Measurements from ENCODE around the gene PTGDS.

Gene PTGDS

GRCh38 chr9:136944519-136945332 lies 32.6 kb upstream of the PTGDS start, which contains the start of the genes C8G and FBXW5:
TSS of gene C8G (plus strand) at chr9:136945243. CDS start at chr9:136945321, 78 bp downstream.
TSS of gene FBXW5 (minus strand) at chr9:136944738. CDS start at chr9:136944083, 655 bp downstream.
- WGBS (ENCODE audit: extremely low coverage, insufficient coverage, insufficient read length), result no CpG with 5 or more reads among the region's 74 CpGs
- Histone ChIP-seq H3K36me3 (ENCODE audit: control insufficient read depth in 1 of 2, insufficient read depth in 2 of 2, low read length in 2 of 2) (peaks cover 37% of the 10 kb centered on the region in 2 experiments), H4K8ac (ENCODE audit: low read depth, low read length) (peak within 1 kb of the TSS; percentile 89), H4K12ac (ENCODE audit: low read depth, low read length) (peak within 1 kb of the TSS; percentile 88), H3K23ac (ENCODE audit: low read length) (no peak within 1 kb of the TSS), H2AFZ (ENCODE audit: insufficient read depth, low read length, poor library complexity) (peak within 1 kb of the TSS; percentile 79), H3K4ac (ENCODE audit: low read depth, low read length) (peak within 1 kb of the TSS; percentile 87), H3K9ac (ENCODE audit: low read length) (peak within 1 kb of the TSS; percentile 96), H2BK12ac (ENCODE audit: low read length) (peak within 1 kb of the TSS; percentile 34), H3K14ac (ENCODE audit: low read length) (peak within 1 kb of the TSS; percentile 96), H2BK120ac (ENCODE audit: insufficient read depth, low read length, poor library complexity) (peak within 1 kb of the TSS; percentile 62), H3K4me2 (ENCODE audit: low read length) (peak within 1 kb of the TSS; percentile 77), H3K4me1 (ENCODE audit: control insufficient read depth in 1 of 2, insufficient read depth in 2 of 2, low read length in 2 of 2) (peaks cover 10 to 17% of the 10 kb centered on the region in 2 experiments), H3K27ac (ENCODE audit: low read depth, low read length) (peak within 1 kb of the TSS; percentile 80), H2BK5ac (ENCODE audit: low read depth, low read length, poor library complexity) (peak within 1 kb of the TSS; percentile 90), H3K4me3 (ENCODE audit: low read depth, low read length) (peak within 1 kb of the TSS; percentile 98), H3K18ac (ENCODE audit: low read length) (peak within 1 kb of the TSS; percentile 87), H4K91ac (ENCODE audit: low read depth, low read length) (peak within 1 kb of the TSS; percentile 98), H3K27me3 (ENCODE audit: insufficient read depth, low read length) (no peaks in the 10 kb centered on the region), H2AK5ac (ENCODE audit: low read length) (peak within 1 kb of the TSS; percentile 78), H3K79me2 (ENCODE audit: control insufficient read depth, insufficient read depth, low read length, poor library complexity) (peaks cover 13% of the 10 kb centered on the region), H3K9me3 (ENCODE audit: insufficient read depth, low read depth, low read length) (peaks cover 4% of the 10 kb centered on the region), H3K79me1 (ENCODE audit: low read length) (peaks cover 14% of the 10 kb centered on the region)
- DNase-seq, result peak; percentile 92 to 99

DNA sequence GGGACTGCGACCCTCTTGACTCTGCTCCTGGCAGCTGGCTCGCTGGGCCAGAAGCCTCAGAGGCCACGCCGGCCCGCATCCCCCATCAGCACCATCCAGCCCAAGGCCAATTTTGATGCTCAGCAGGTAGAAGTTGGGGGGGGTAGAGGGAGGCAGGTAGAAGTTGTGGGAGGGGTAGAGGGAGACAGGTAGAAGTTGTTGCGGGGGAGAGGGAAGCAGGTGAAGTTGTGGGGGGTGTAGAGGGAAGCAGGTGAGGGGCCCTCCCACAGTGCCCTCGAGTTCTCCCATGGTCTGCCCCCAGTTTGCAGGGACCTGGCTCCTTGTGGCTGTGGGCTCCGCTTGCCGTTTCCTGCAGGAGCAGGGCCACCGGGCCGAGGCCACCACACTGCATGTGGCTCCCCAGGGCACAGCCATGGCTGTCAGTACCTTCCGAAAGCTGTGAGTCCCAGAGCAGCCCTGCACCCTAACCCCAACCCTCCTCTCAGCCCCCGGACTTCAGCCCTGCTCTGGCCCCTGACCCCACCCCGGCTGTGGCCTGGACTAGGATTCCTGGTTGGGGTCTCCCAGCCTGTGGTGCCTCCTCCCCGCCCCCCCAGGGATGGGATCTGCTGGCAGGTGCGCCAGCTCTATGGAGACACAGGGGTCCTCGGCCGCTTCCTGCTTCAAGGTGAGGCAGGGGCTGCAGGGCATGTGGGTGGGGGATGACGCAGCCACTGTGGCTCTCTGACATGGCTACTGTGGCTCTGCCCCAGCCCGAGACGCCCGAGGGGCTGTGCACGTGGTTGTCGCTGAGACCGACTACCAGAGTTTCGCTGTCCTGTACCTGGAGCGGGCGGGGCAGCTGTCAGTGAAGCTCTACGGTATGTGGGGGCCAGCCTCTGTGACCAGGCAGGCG lies 31.7 kb upstream of the PTGDS start:
- H3K18ac ChIP-seq (ENCODE audit: low read length), result no peak overlapping the region
- no peak overlapping the region for H4K12ac ChIP-seq (ENCODE audit: low read depth, low read length)
- H3K27ac ChIP-seq (ENCODE audit: low read depth, low read length), result no peak overlapping the region
- H4K91ac ChIP-seq (ENCODE audit: low read depth, low read length), result peak overlapping the region; percentile 41
- H3K79me1 ChIP-seq (ENCODE audit: low read length), result peaks cover 19% of the 10 kb centered on the region
- H3K9ac ChIP-seq (ENCODE audit: low read length), result no peak overlapping the region
- peak overlapping the region; percentile 78 for H2AK5ac ChIP-seq (ENCODE audit: low read length)
- H2BK5ac ChIP-seq (ENCODE audit: low read depth, low read length, poor library complexity), result no peak overlapping the region
- H2BK120ac ChIP-seq (ENCODE audit: insufficient read depth, low read length, poor library complexity), result no peak overlapping the region
- no peak overlapping the region for H3K4me3 ChIP-seq (ENCODE audit: low read depth, low read length)
- no peak overlapping the region for H3K4ac ChIP-seq (ENCODE audit: low read depth, low read length)
- H3K9me3 ChIP-seq (ENCODE audit: insufficient read depth, low read depth, low read length), result peaks cover 4% of the 10 kb centered on the region
- H3K23ac ChIP-seq (ENCODE audit: low read length), result no peak overlapping the region
- H3K27me3 ChIP-seq (ENCODE audit: insufficient read depth, low read length), result no peaks in the 10 kb centered on the region
- H4K8ac ChIP-seq (ENCODE audit: low read depth, low read length), result no peak overlapping the region
- no peak overlapping the region for H2BK12ac ChIP-seq (ENCODE audit: low read length)
- no peak overlapping the region for H3K4me2 ChIP-seq (ENCODE audit: low read length)
- H2AFZ ChIP-seq (ENCODE audit: insufficient read depth, low read length, poor library complexity), result no peak overlapping the region
- H3K79me2 ChIP-seq (ENCODE audit: control insufficient read depth, insufficient read depth, low read length, poor library complexity), result peaks cover 16% of the 10 kb centered on the region
- 100% methylated on average over 1 of the region's 30 CpGs for WGBS (ENCODE audit: extremely low coverage, insufficient coverage, insufficient read length)
- H3K14ac ChIP-seq (ENCODE audit: low read length), result peak overlapping the region; percentile 41
- peak; percentile 29 to 54 for DNase-seq
- peaks cover 28 to 29% of the 10 kb centered on the region in 2 experiments for H3K36me3 ChIP-seq (ENCODE audit: control insufficient read depth in 1 of 2, insufficient read depth in 2 of 2, low read length in 2 of 2)
- peaks cover 15 to 21% of the 10 kb centered on the region in 2 experiments for H3K4me1 ChIP-seq (ENCODE audit: control insufficient read depth in 1 of 2, insufficient read depth in 2 of 2, low read length in 2 of 2)

- no peak overlapping the region for H2BK120ac ChIP-seq (ENCODE audit: insufficient read depth, low read length, poor library complexity)
- H3K18ac ChIP-seq (ENCODE audit: low read length), result no peak overlapping the region
- peaks cover 3% of the 10 kb centered on the region for H3K9me3 ChIP-seq (ENCODE audit: insufficient read depth, low read depth, low read length)
- H3K27ac ChIP-seq (ENCODE audit: low read depth, low read length), result no peak overlapping the region
- peaks cover 16% of the 10 kb centered on the region for H3K79me2 ChIP-seq (ENCODE audit: control insufficient read depth, insufficient read depth, low read length, poor library complexity)
- no CpG with 5 or more reads among the region's 27 CpGs for WGBS (ENCODE audit: extremely low coverage, insufficient coverage, insufficient read length)
- no peak overlapping the region for H3K4me2 ChIP-seq (ENCODE audit: low read length)
- H4K8ac ChIP-seq (ENCODE audit: low read depth, low read length), result no peak overlapping the region
- no peak overlapping the region for H3K4ac ChIP-seq (ENCODE audit: low read depth, low read length)
- H4K91ac ChIP-seq (ENCODE audit: low read depth, low read length), result peak overlapping the region; percentile 15
- no peak overlapping the region for H2BK5ac ChIP-seq (ENCODE audit: low read depth, low read length, poor library complexity)
- no peaks in the 10 kb centered on the region for H3K27me3 ChIP-seq (ENCODE audit: insufficient read depth, low read length)
- H2AK5ac ChIP-seq (ENCODE audit: low read length), result no peak overlapping the region
- no peak overlapping the region for H3K23ac ChIP-seq (ENCODE audit: low read length)
- H3K4me3 ChIP-seq (ENCODE audit: low read depth, low read length), result no peak overlapping the region
- H3K9ac ChIP-seq (ENCODE audit: low read length), result no peak overlapping the region
- H3K14ac ChIP-seq (ENCODE audit: low read length), result no peak overlapping the region
- peaks cover 19% of the 10 kb centered on the region for H3K79me1 ChIP-seq (ENCODE audit: low read length)
- H3K4me1 ChIP-seq (ENCODE audit: control insufficient read depth in 1 of 2, insufficient read depth in 2 of 2, low read length in 2 of 2), result peaks cover 15 to 23% of the 10 kb centered on the region in 2 experiments
- no peak overlapping the region for H2AFZ ChIP-seq (ENCODE audit: insufficient read depth, low read length, poor library complexity)
- H3K36me3 ChIP-seq (ENCODE audit: control insufficient read depth in 1 of 2, insufficient read depth in 2 of 2, low read length in 2 of 2), result peaks cover 20% of the 10 kb centered on the region in 2 experiments
- H4K12ac ChIP-seq (ENCODE audit: low read depth, low read length), result no peak overlapping the region
- DNase-seq, result no peak
- no peak overlapping the region for H2BK12ac ChIP-seq (ENCODE audit: low read length)
These were observed 30.9 kb upstream of the PTGDS start for GRCh38 chr9:136946228-136947027.
